Inflammatory macrophage treated with lipopolysaccharide for 4 hours (primary cell): ENCODE measurements around the gene AGFG1.
"Not testable (repeated sequence)": the region's sequence is repeated elsewhere in the genome, so short reads cannot be mapped to it uniquely, and the experiment has no call there.

Experiments
- DNase-seq: peaks from one replicate; pipeline ENCODE4 v3.0.0-alpha.2; 2020

AGFG1 gene

DNA sequence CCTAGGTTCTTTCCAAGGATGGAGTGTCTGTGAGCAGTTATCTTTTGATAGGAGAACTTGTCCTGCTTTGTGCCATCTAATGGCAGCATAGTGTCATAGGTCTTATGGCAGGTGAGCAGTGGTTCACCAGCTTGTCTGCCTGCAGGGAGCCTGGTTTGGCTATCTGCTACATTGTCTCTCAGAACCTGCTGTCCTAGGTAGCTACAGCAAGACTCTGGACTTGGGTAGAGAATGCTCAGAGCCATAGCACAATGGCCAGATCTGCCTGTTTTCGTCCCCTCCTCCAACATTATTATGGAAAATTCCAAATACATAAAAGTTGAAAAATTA lies 28.3 kb downstream of the AGFG1 start:
- no peak for DNase-seq

- DNase-seq, result no peak
These were observed 31.8 kb downstream of the AGFG1 start for GRCh38 chr2:227503433-227504406.

GRCh38 chr2:227504700-227505099 lies 32.7 kb downstream of the AGFG1 start:
- DNase-seq, result no peak

- DNase-seq, result no peak
These were observed 34.5 kb downstream of the AGFG1 start for GRCh38 chr2:227506456-227506855.

GRCh38 chr2:227507963-227508362 lies 36.0 kb downstream of the AGFG1 start:
- DNase-seq, result no peak

- peak; percentile 53 for DNase-seq
These were observed 37.1 kb downstream of the AGFG1 start for GRCh38 chr2:227509076-227509475.

DNA sequence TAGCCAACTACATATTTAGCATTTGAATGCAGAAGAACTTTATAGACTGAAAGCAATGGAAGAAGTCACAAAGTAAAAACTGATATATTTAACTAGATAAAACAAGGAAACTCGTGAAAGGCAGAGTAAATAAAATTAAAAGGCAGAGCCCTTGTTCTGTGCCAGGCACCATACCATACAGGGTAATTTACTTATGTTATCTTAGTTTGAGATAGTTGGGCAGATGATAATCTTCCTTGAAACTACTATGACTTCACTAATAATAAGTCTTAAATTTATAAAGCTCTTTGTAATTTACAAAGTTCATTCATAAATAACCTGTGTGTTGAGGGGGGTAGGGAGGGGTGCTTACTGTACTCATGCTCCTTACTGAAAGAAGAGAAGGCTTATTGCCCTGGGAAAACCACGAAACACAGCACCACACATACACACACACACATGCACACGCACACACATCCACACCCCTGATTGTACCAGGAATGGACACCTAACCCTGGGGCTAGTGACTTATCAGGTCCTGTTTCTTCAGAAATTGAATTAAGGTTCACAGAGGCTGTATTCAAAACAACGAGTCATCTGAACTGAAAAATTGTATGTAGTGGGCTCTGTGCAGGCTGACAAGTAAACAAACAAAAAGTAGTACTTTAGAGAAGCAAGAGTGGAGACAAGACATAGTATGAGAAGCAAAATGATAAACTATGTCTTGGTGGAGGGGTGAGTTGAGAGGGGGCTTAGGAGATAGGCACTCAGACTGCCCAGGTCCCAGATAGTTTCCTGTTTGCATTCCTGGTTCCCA lies 38.1 kb downstream of the AGFG1 start:
- DNase-seq, result no peak

GRCh38 chr2:227510620-227510958 lies 38.6 kb downstream of the AGFG1 start:
- no peak for DNase-seq

GRCh38 chr2:227511239-227511930 lies 39.4 kb downstream of the AGFG1 start:
- DNase-seq, result no peak

GRCh38 chr2:227511955-227512354 lies 40.0 kb downstream of the AGFG1 start:
- no peak for DNase-seq

- DNase-seq, result no peak
These were observed 41.2 kb downstream of the AGFG1 start for GRCh38 chr2:227513113-227513512.

DNA sequence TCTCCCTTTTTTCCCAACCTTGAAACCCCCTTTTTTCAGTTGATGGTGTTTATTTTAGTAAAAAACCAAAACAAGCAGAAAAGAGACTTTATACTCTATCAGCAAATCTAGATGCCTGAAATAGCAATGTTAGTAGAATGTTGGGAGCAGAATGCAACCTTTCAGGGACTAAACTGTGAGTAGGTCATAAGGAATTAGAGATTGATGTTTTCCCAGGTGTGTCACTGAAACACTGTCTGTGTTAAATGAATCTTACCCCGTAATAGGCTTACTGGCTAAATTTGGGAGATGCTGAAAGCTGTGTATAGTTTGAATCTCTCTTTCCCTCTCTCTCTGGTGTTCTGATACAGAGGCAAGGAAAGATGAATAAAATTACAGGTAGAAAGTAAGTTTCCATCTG lies 43.8 kb downstream of the AGFG1 start:
- no peak for DNase-seq

DNA sequence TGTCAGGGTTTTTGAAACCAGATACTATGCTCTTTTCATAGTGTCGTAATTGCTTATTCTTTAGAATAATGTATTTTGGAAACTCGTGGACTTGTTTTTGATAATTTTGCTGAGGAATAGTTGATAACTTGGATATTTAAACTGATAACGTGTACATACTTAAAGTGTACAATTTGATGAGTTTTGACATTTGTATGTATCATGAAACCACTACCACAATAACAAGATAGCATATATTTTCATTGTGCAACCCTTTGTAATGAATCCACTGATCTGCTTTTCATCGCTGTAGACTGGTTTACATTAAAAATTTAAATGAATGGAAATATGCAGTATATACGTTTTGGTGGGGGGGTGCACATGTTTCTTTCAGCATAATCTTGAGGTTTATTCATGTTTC lies 45.8 kb downstream of the AGFG1 start:
- DNase-seq, result no peak

GRCh38 chr2:227518278-227518865 lies 46.4 kb downstream of the AGFG1 start:
- DNase-seq, result not testable (repeated sequence)

DNA sequence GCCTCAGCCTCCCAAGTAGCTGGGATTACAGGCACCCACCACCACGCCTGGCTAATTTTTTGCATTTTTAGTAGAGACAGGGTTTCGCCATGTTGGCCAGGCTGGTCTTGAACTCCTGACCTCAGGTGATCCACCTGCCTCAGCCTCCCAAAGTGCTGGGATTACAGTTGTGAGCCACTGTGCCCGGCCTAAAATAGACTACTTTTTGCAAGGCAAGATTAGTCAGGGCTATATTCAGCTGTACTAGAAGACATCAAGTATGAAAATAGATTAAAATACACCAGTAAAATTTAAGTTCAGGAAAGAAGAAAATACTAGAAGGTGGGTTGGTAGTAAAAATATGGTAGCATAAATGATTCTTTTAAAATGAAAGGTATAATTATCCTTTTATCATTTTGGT lies 49.2 kb downstream of the AGFG1 start:
- DNase-seq, result not testable (repeated sequence)

- DNase-seq, result no peak
These were observed 52.7 kb downstream of the AGFG1 start for GRCh38 chr2:227524665-227525064.

- no peak for DNase-seq
These were observed 55.4 kb downstream of the AGFG1 start for GRCh38 chr2:227527351-227527750.

DNA sequence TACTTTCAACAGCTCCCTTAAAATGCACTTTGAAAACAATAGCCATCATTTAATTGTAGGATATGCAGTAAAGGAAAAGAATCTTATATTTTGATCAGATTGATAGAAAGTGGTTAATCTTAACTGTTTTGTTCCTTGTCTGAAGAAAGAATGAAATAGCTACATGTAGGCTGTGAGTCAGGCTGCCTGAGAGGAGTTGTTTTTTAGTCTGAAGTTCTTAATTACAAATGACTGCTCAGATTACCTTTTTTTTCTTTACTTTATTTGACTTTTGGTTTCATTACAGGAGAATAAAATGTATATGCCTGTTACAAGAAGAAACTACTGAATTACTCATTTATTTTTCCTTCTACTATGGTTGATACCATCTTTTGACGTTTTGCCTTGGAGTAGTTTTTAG lies 56.8 kb downstream of the AGFG1 start:
- no peak for DNase-seq

- no peak for DNase-seq
These were observed 57.9 kb downstream of the AGFG1 start for GRCh38 chr2:227529871-227530270.

- no peak for DNase-seq
These were observed 62.8 kb downstream of the AGFG1 start for GRCh38 chr2:227534714-227535113.

DNA sequence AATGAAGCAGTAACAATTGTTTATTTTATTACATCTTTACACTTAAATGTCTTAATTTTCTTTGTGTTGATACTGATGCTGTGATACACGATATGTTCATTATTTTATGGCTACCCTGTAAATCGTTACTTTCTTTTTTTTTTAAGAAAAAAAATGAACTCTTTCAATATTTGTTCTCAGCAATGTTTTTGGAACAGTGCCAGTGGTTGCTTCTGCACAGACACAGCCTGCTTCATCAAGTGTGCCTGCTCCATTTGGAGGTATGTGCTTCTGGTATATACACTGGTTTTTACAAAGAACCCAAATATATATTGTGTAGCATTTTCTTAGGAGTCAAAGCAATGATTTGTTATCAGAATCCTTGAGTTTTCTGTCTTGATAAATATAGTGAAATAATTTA lies 64.5 kb downstream of the AGFG1 start:
- DNase-seq, result no peak

- no peak for DNase-seq
These were observed 67.6 kb downstream of the AGFG1 start for GRCh38 chr2:227539465-227539956.

DNA sequence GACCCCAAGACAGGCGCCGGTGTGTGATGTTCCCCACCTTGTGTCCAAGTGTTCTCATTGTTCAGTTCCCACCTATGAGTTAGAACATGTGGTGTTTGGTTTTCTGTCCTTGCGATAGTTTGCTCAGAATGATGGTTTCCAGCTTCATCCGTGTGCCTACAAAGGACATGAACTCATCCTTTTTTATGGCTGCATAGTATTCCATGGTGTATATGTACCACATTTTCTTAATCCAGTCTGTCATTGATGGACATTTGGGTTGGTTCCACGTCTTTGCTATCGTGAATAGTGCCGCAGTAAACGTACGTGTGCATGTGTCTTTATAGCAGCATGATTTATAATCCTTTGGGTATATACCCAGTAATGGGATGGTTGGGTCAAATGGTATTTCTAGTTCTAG lies 68.4 kb downstream of the AGFG1 start:
- not testable (repeated sequence) for DNase-seq
